SK-N-MC (cell line): ENCODE measurements around the gene PIGQ.

Experiments used
- DNase-seq: peaks from one replicate; pipeline ENCODE4 v3.0.0-alpha.2; 2011; ENCODE audit warnings: low read depth, low spot score
- H3K27ac ChIP-seq: fragments of 200-600 bp; sonication (generic); 2 replicates; pipeline ENCODE4 v1.5.1; 2016; ENCODE audit warnings: mixed run types
- H3K36me3 ChIP-seq: fragments of 200-600 bp; sonication (generic); 2 replicates; pipeline ENCODE4 v1.6.1; 2017; ENCODE audit warnings: antibody characterized with exemption, low read length, mixed read lengths; ENCODE audit not compliant: insufficient read depth
- H3K4me3 ChIP-seq: fragments of 200-600 bp; sonication (generic); 2 replicates; pipeline ENCODE4 v1.5.1; 2016
- H3K9ac ChIP-seq: fragments of 200-600 bp; sonication (generic); 2 replicates; pipeline ENCODE4 v1.8.0; 2017; ENCODE audit warnings: mixed run types, mixed read lengths; ENCODE audit not compliant: insufficient read length
- H3K9me3 ChIP-seq: fragments of 200-600 bp; sonication (generic); 2 replicates; pipeline ENCODE4 v1.6.1; 2017; ENCODE audit warnings: low read depth, mild to moderate bottlenecking, antibody characterized with exemption, low read length, moderate library complexity, mixed read lengths
- EZH2 ChIP-seq: fragments of 200-600 bp; sonication (generic); IDR thresholded peaks from one replicate; pipeline ENCODE4 v1.6.1; 2017; ENCODE audit warnings: antibody characterized with exemption
- FOXP2 ChIP-seq: optimal IDR thresholded peaks from 2 replicates; pipeline ENCODE3; 2011; ENCODE audit warnings: mild to moderate bottlenecking, moderate library complexity; ENCODE audit not compliant: insufficient read depth; ENCODE audit errors: extremely low read length, control extremely low read depth
- POLR2AphosphoS5 ChIP-seq: IDR thresholded peaks from 2 replicates; pipeline ENCODE4 v1.6.1; 2012; ENCODE audit warnings: mild to moderate bottlenecking, low read depth, low read length, borderline replicate concordance

Gene PIGQ

GRCh38 chr16:568401-569258, 1.1 kb upstream of the PIGQ start:
- H3K9me3 ChIP-seq, result no peaks in the 10 kb centered on the region
- 0 out of 2 replicates have a peak overlapping the region, but pooled peaks have one; percentile 31 for H3K27ac ChIP-seq
- peak overlapping the region; percentile 93 for H3K4me3 ChIP-seq
- DNase-seq, result no peak
- no peak for TF ChIP-seq POLR2AphosphoS5
- TF ChIP-seq FOXP2, result no peak
- TF ChIP-seq EZH2, result no peak
- H3K36me3 ChIP-seq, result no peaks in the 10 kb centered on the region
- peak overlapping the region; percentile 85 for H3K9ac ChIP-seq

- no peaks in the 10 kb centered on the region for H3K9me3 ChIP-seq
- no peak overlapping the region for H3K4me3 ChIP-seq
- no peak overlapping the region for H3K9ac ChIP-seq
- TF ChIP-seq EZH2, result no peak
- TF ChIP-seq FOXP2, result no peak
- TF ChIP-seq POLR2AphosphoS5, result no peak
- no peaks in the 10 kb centered on the region; the same call in 1 of the 2 replicates for H3K36me3 ChIP-seq
- no peak overlapping the region for H3K27ac ChIP-seq
- DNase-seq, result no peak
Measured at GRCh38 chr16:572865-573650, 3.3 kb downstream of the PIGQ start.

GRCh38 chr16:574021-574760, 4.4 kb downstream of the PIGQ start:
- no peak for DNase-seq
- no peaks in the 10 kb centered on the region; the same call in 1 of the 2 replicates for H3K36me3 ChIP-seq
- H3K9me3 ChIP-seq, result no peaks in the 10 kb centered on the region
- H3K4me3 ChIP-seq, result no peak overlapping the region
- no peak overlapping the region for H3K27ac ChIP-seq
- H3K9ac ChIP-seq, result no peak overlapping the region
- no peak for TF ChIP-seq POLR2AphosphoS5
- no peak for TF ChIP-seq FOXP2
- no peak for TF ChIP-seq EZH2

GRCh38 chr16:575354-576196, 5.8 kb downstream of the PIGQ start:
- no peak for DNase-seq
- Histone ChIP-seq H3K27ac (no peak overlapping the region), H3K36me3 (no peaks in the 10 kb centered on the region; the same call in 1 of the 2 replicates), H3K9ac (no peak overlapping the region), H3K4me3 (no peak overlapping the region), H3K9me3 (no peaks in the 10 kb centered on the region)
- TF ChIP-seq FOXP2, result no peak

- Histone ChIP-seq H3K4me3 (no peak overlapping the region), H3K9me3 (no peaks in the 10 kb centered on the region), H3K36me3 (no peaks in the 10 kb centered on the region; the same call in 1 of the 2 replicates), H3K27ac (no peak overlapping the region), H3K9ac (no peak overlapping the region)
- DNase-seq, result no peak
- TF ChIP-seq POLR2AphosphoS5, result no peak; the same call in 1 of the 2 replicates
- TF ChIP-seq FOXP2, result no peak
- TF ChIP-seq EZH2, result no peak
Measured at GRCh38 chr16:576197-576822, 6.5 kb downstream of the PIGQ start.

GRCh38 chr16:576823-577201, 7.0 kb downstream of the PIGQ start:
- TF ChIP-seq FOXP2 (no peak), POLR2AphosphoS5 (no peak; the same call in 1 of the 2 replicates), EZH2 (no peak)
- H3K27ac ChIP-seq, result no peak overlapping the region
- no peak overlapping the region for H3K9ac ChIP-seq
- no peaks in the 10 kb centered on the region; the same call in 1 of the 2 replicates for H3K36me3 ChIP-seq
- H3K4me3 ChIP-seq, result no peak overlapping the region
- H3K9me3 ChIP-seq, result no peaks in the 10 kb centered on the region
- no peak for DNase-seq

- TF ChIP-seq EZH2 (no peak), FOXP2 (no peak), POLR2AphosphoS5 (no peak)
- no peaks in the 10 kb centered on the region for H3K9me3 ChIP-seq
Measured at GRCh38 chr16:577796-578195, 8.0 kb downstream of the PIGQ start.

More at GRCh38 chr16:577796-578195, 8.0 kb downstream of the PIGQ start:
- DNase-seq, result no peak
- no peaks in the 10 kb centered on the region; the same call in 1 of the 2 replicates for H3K36me3 ChIP-seq
- H3K4me3 ChIP-seq, result no peak overlapping the region
- H3K9ac ChIP-seq, result no peak overlapping the region
- H3K27ac ChIP-seq, result no peak overlapping the region
